NCI-H69 (cell line): Measurements from ENCODE around the gene LIMS1.
A peak's percentile ranks its signal among the peaks of the same experiment; 100 is the strongest.
"Not testable (repeated sequence)": the region's sequence is repeated elsewhere in the genome, so short reads cannot be mapped to it uniquely, and the experiment has no call there.

Experiments
- DNase-seq: peaks from one replicate; lab custom pipeline; 2025; lab: John Stamatoyannopoulos, UW

The LIMS1 gene, protein sequence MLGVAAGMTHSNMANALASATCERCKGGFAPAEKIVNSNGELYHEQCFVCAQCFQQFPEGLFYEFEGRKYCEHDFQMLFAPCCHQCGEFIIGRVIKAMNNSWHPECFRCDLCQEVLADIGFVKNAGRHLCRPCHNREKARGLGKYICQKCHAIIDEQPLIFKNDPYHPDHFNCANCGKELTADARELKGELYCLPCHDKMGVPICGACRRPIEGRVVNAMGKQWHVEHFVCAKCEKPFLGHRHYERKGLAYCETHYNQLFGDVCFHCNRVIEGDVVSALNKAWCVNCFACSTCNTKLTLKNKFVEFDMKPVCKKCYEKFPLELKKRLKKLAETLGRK

DNA sequence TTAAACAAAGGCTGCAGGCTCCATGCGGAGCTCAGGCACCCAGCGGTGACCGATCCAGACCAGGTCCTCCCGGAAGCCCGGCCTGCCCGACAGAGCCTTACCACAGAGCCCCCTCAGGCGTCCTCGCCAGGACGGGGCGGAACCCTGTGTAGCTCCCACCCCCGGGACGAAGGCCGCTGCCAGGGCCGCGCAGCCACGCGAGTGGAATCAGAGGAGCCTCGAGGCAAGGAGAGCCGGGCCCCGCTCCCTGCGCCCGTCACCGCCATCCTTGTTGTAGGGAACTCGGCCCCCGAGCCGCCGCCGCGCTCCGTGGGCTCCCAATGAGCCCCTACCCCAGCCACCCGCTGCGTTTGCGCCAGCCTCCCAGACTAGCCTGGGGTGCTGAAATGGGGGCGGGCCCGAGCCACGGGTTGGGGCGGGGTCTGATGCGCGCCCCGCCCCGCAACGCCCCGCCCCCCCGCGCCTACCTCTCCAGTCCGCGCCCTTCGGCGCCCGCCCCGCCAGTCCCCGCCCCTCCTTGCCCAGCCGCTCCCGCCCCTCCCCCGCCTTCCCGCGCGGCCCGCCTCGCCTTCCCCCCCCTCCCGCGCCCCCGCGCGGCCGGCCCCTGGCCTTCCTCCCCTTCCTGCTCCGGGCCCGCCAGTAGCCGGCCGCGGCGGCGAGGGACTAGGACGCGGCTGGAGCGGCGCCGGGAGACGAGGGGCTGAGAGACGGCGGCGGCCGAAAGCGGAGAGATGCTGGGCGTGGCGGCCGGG, at the start of gene LIMS1:
Gene LIMS1, plus strand, starts transcription at position 639 of the 752 bp plus-strand sequence. Its CDS starts 93 bp downstream, at position 732.
- DNase-seq, result peak; percentile 91

- no peak for DNase-seq
Measured at GRCh38 chr2:108485253-108485652, 49.0 kb upstream of the LIMS1 start.

GRCh38 chr2:108490506-108491122, 43.7 kb upstream of the LIMS1 start:
- DNase-seq, result no peak

DNA sequence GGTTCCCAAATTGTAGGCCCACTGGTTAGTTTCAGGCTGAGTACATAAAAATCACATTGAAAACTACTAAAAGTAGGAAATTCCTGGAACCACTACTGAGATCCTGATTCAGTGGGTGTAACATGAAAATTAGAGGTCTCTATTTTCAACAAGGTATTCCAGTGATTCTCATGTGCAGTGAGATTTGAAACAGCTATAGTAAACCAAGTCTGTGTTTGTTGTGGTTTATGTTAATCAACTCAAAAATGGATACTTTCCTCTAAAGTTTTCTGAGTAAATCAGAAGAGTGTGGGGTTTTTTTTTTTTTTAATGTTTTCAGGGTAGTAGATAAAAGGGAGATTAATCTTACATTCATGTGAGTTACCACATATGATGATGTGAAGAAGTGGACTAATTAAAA, 42.4 kb upstream of the LIMS1 start:
- no peak for DNase-seq

- DNase-seq, result no peak
Measured at GRCh38 chr2:108492364-108492763, 41.9 kb upstream of the LIMS1 start.

GRCh38 chr2:108496167-108496566, 38.1 kb upstream of the LIMS1 start:
- DNase-seq, result not testable (repeated sequence)

GRCh38 chr2:108507620-108508019, 26.6 kb upstream of the LIMS1 start:
- not testable (repeated sequence) for DNase-seq

DNA sequence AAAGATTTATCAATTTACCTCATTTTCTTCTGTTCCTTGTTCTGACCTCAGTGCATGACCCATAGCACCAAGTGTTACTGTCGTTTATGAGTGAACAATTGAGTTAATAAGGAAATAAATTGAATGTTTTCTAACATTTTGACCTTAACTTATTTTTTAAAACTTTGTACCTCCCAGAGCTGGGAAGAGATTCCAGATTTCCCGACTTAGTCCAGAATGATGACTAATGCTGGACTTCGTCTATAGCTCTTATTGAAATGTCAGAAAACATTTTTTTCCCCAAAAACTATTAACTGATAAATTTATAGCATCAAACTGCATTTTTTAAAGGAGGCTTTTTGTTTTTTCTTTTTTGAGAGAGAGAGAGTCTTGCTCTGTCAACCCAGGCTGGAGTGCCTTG, 21.8 kb upstream of the LIMS1 start:
- not testable (repeated sequence) for DNase-seq

GRCh38 chr2:108514478-108514877, 19.8 kb upstream of the LIMS1 start:
- DNase-seq, result not testable (repeated sequence)

- not testable (repeated sequence) for DNase-seq
Measured at GRCh38 chr2:108524688-108525087, 9.6 kb upstream of the LIMS1 start.

DNA sequence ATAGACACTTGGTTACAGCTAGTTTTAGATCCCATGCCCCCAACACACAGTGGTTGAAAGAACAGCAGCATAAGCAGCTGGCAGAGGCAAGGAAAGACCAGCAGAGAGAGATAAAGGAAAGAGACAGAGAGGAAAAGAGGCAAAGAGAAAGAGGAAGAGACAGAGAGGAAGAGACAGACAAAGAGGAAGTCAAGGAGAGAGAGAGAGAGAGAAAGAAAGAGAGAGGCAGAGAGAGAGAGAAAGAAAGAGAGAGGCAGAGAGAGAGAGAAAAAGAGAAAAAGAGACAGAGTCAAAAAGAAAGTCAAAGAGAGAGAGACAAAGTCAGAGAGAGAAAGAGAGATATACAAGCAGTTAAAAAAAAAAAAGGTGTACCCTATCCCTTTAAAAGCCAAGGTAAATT, 9.0 kb upstream of the LIMS1 start:
- DNase-seq, result not testable (repeated sequence)

GRCh38 chr2:108531674-108532055, 2.6 kb upstream of the LIMS1 start:
- no peak for DNase-seq

- peak; percentile 56 for DNase-seq
Measured at GRCh38 chr2:108534584-108535356, 500 bp downstream of the LIMS1 start.

DNA sequence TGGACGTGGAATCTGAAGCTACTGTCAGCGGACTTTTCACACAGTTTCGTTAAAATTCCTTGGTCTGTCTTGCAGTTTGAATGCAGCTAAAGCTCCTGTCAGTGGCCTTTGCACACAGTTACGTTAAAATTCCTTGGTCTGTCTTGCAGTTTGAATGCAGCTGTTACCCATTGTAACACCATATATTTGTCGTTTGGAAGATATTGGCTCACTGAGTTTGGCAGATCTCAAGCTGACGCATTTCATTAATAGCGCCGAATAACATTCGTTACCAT, 1.0 kb downstream of the LIMS1 start:
- DNase-seq, result peak; percentile 15

DNA sequence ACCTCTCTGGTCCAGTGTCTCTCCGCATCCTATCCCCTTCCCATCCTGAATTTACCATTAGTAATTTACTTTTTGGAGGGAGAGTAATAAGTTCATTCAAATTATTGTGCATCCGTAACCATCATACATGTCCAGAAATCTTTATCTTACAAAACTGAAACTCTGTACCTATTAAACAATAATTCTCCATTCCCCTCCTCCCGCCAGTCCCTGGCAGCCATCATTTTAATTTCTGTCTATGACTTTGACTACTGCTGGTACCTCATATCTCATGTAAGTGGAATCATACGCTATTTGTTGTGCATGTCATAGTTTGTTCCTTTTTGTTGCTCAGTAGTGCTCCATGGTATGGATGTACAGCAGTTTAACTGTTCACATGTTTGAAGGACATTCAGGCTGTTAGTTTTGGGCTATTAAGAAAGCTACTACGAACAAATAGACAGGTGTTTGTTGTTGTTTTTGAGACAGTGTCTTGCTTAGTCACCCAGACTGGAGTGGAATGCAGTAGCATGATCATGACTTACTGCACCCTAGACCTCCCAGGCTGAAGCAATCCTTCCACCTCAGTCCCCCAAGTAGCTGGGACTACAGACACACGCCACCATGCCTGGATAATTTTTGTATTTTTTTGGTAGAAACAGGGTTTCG, 2.0 kb downstream of the LIMS1 start:
- DNase-seq, result no peak

DNA sequence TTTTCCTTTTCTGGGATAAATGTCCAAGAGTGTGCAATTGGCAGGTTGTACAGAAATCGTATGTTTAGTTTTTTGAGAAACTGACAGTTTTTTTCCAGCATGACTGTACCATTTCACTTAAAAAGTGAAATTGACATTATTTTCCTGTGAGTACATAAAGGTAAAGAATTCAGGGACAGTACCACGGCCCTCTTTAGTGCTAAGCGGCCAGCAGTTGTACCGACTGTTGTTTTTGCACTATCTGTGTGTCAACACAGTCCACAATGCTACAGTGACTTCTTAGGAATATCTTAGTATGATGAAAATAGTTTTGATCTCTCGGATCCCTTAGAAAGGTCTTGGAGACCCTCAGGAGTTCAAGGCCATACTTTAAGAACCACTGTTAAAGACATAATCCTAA, 2.6 kb downstream of the LIMS1 start:
- DNase-seq, result no peak

- DNase-seq, result no peak
Measured at GRCh38 chr2:108538000-108538625, 3.8 kb downstream of the LIMS1 start.

GRCh38 chr2:108541451-108541850, 7.2 kb downstream of the LIMS1 start:
- no peak for DNase-seq

DNA sequence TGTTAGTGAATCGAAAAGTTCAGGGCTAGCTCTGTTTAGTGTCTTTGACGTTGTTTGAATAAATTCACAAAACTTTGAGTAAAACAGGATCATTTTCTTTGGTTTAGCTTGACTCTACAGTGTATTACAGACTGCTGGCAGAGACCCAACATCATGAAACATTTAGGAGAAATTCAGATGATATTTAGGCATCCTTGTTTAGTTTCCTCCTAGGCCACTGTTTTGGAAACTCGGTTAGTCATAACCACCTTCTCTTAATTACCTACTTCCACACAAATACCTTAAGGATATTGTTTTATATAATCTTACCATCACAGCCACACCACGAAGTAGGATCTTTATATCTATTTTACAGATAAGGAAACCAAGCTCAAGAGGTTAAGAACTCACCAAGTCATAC, 7.8 kb downstream of the LIMS1 start:
- DNase-seq, result no peak

GRCh38 chr2:108547606-108548005, 13.3 kb downstream of the LIMS1 start:
- DNase-seq, result no peak

GRCh38 chr2:108548208-108549003, 14.1 kb downstream of the LIMS1 start:
- no peak for DNase-seq
